Uterus (tissue), 2 donors: ENCODE measurements around the gene APCDD1.

Source experiments
- CTCF ChIP-seq, 4 experiments: fragments of 200-600 bp in 2 of 4; fragments of 450-650 bp in 2 of 4; sonication (generic) in 2 of 4; IDR thresholded peaks; one replicate each; pipeline ENCODE4 v1.5.1; 2016 to 2019; ENCODE audit warnings: antibody characterized with exemption in 4 of 4, mild to moderate bottlenecking in 2 of 4, moderate library complexity in 1 of 4
- POLR2A ChIP-seq, 2 donors: fragments of 450-650 bp; IDR thresholded peaks; one replicate each; pipeline ENCODE4 v1.6.1; 2016; ENCODE audit warnings: antibody characterized with exemption in 2 of 2, mild to moderate bottlenecking in 1 of 2, moderate library complexity in 1 of 2

GRCh38 chr18:10514082-10514481, 59.6 kb downstream of the APCDD1 start:
- no peak for TF ChIP-seq POLR2A (IDR thresholded peaks at IDR 0.05)
- TF ChIP-seq CTCF (IDR thresholded peaks at IDR 0.05): no peak
